ENCODE data around the gene PNKD.

GRCh38 chr2:218368150-218368528 is 97.8 kb downstream of the PNKD start:
- TF ChIP-seq CTCF (IDR thresholded peaks at IDR 0.05) (no peak), POLR2A (IDR thresholded peaks at IDR 0.05) (no peak)

Data from heart left ventricle (tissue), 13 donors.